GM15510 (cell line): Measurements from ENCODE around the gene PRRT4.

Experiments
- POLR2A ChIP-seq: IDR thresholded peaks from 3 replicates; pipeline ENCODE4 v1.6.1; 2011; ENCODE audit warnings: borderline replicate concordance; ENCODE audit not compliant: insufficient read length; ENCODE audit errors: extremely low read depth

Gene PRRT4

GRCh38 chr7:128387216-128388144, 26.0 kb upstream of the PRRT4 start:
- no peak for TF ChIP-seq POLR2A

DNA sequence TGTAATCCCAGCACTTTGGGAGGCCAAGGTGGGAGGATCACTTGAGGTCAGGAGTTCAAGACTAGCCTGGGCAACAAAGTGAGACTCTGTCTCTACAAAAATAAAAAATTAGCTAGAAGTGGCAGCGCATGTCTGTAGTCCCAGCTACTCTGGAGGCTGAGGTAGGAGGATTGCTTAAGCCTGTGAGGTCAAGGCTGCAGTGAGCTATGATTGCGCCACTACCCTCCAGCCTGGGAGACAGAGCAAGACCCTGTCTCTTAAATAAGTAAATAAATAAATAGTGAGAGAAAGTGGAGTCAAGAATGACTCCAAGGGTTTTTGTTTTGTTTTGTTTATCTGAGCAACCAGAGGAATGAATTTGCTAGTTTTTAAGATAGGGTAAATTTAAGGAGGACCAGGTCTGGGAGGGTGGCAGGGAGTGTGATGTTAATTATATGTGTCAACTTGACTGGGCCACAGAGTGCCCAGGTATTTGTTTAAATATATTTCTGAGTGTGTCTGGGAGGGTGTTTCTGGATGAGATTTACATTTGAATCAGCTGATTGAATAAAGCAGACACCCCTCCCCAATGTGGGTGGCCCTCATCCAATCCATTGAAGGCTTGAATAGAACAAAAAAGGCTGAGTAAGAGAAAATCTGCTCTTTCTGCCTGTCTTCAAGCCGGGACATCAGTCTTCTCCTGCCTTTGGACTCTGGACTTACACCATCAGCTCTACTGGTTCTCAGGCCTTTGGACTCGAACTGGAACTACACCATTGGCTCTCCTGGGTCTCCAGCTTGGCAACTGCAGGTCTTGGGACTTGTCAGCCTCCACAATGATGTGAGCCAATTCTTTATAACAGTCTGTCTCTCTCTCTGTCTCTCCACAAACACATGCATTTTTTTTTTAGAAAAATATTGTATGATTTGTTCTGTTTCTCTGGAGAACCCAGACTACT, 24.8 kb upstream of the PRRT4 start:
- TF ChIP-seq POLR2A = no peak

- no peak for TF ChIP-seq POLR2A
Measured at GRCh38 chr7:128384726-128385125, 23.2 kb upstream of the PRRT4 start.

DNA sequence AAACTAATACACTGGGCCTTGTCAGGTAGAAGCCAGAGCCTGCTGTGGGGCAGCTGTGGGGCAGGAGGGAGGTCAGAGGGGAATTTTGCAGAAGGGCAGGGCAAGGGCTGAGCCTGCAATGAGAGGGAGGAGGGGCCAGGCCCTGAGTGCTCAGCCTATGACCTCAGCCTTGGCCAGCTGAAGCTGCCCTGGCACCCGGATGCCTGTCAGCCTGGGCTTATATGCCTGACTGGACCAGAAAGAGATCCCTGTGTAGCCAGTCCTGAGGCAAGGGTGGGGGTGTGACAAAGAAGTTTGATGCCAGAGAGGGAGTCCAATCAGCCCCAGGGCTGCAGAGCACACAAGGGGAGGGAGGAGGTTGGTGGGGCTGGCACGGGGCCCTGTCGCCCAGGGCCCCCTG, 22.3 kb upstream of the PRRT4 start:
- TF ChIP-seq POLR2A = no peak

DNA sequence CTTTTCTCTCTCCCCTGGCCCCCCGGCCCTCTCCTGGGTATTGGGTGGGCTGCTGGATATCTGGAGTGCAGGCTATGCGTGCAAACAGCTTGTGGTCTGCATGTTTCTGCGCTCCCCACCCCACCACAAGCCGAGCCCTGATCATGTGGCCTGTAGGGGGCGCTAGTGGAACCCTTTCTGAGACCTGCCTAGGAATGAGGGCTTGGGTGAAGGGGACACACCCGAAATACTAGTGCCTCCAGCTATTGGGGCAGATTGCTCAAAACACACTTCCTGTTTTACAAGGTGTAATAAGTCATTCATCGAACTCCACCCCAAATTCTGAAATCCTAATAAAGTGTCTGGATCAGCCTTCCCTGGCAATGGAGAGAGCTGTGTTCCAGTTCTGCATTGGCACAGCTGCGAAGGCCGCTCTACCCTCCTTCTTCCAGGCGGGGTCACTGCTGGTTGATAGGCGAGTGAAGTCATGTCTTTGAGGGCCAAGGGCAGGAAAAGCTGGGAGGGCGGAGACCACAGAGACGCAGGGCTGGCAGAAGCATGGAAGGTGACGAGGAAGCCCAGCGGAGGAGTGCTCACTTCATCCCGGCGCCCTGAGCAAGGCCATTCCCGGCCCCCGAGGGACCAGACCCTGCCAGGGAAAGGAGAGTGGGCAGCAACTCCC, 19.8 kb upstream of the PRRT4 start:
- TF ChIP-seq POLR2A = no peak

- no peak for TF ChIP-seq POLR2A
Measured at GRCh38 chr7:128380483-128381106, 19.1 kb upstream of the PRRT4 start.

DNA sequence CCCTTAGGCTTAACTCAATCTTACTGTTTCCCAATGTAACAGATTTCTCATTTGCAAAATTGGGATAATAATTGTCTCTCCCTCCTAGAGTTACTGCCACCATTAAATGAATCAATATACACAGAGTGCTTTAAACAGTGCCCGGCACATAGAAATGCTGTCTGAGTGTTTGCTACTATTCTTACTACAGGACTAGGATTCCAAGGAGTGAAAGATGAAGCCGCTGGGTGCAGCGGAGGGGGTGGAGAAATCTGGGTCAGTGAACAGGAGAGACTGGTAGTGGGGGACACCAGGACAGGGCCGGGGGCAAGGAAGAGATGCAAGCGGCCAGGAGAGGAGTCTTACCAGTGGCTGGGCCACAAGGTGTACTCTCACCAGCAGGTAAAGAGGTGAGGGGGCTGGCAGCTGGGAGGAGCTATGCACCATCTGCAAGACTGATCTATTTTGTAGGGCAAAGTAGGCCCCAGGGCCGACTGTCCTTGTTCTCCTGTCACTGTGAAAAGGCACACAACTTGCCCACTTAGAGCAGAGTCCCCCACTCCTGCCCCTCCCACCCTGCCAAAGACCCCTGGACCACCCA, 18.5 kb upstream of the PRRT4 start:
- TF ChIP-seq POLR2A = no peak

- no peak for TF ChIP-seq POLR2A
Measured at GRCh38 chr7:128378637-128379036, 17.1 kb upstream of the PRRT4 start.

GRCh38 chr7:128376077-128376476, 14.6 kb upstream of the PRRT4 start:
- no peak for TF ChIP-seq POLR2A

DNA sequence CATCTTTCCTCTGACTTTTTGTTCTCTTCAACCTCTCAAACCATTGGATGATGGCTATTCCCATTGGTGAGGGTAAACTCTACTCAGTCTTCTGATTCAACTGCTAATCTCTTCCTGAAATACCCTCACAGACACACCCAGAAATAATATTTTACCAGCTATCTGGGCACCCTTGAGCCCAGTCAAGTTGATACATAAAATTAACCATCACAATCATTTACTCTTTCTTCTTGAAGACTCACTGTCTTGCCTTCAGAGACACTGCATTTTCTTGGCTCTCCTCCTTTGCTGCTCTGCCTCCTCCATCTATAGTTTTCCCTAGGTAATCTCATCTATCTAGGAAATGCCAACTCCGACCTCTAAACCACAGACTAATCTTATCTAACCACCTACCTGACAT, 12.6 kb upstream of the PRRT4 start:
- TF ChIP-seq POLR2A = no peak

GRCh38 chr7:128373606-128374005, 12.1 kb upstream of the PRRT4 start:
- TF ChIP-seq POLR2A = no peak

DNA sequence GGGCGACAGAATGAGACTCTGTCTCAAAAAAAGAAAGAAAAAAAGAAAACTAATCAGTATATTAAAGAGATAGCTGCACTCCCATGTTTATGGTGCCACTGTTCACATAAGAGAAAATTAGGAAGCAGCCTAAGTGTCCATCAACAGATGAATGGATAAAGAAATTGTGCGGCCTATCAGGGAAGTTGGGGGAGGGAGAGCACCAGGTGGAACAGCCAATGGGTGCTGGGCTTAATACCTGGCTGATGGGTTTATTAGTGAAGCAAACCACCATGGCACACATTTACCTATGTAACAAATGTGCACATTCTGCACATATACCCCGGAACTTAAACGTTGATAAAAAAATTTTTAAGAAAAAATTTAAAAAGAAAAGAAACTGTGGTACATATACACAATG, 9.0 kb upstream of the PRRT4 start:
- no peak for TF ChIP-seq POLR2A

- no peak for TF ChIP-seq POLR2A
Measured at GRCh38 chr7:128366986-128367385, 5.5 kb upstream of the PRRT4 start.

- no peak for TF ChIP-seq POLR2A
Measured at GRCh38 chr7:128366300-128366699, 4.8 kb upstream of the PRRT4 start.

DNA sequence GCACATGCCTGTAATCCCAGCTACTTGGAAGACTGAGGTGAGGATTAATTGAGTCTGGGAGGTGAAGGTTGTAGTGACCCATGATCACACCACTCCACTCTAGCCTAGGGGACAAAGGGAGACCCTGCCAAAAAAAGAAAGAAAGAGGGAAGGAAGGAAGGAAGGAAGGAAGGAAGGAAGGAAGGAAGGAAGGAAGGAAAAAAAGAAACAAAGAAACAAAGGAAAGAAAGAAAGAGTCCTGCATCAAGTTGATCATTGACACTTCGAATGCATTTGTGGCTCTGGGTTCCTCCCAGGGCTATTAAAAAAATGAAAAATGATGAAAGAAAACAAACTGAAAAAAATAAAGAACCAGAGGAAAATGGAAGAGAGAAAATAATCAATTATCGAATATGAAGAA, 3.9 kb upstream of the PRRT4 start:
- TF ChIP-seq POLR2A = no peak
